Caco-2 (cell line): ENCODE data around the gene PHACTR1. TPM values are rescaled to one million over a fixed set of nuclear protein-coding genes. Genes with fewer than 3 reads are reported as not detected.

Source experiments
- BruUV-seq: library from RNA; stranded (reverse); fragments of 400-500 nt; replicated peaks from 2 replicates; lab custom pipeline; 2021; lab: Mats Ljungman, UMichigan
- CTCF ChIA-PET: fragments of 300-600 bp; sonication (Branson Sonifier 250); formaldehyde crosslinking; loops from one replicate; lab custom pipeline; 2022; ENCODE audit warnings: antibody characterized with exemption; lab: Charles Lee
- POLR2A ChIA-PET: fragments of 300-600 bp; sonication (Branson Sonifier 250); formaldehyde crosslinking; loops from one replicate; lab custom pipeline; 2022; ENCODE audit warnings: antibody characterized with exemption; lab: Charles Lee
- DNase-seq, 2 experiments: peaks; one replicate each; pipeline versions ENCODE4 v3.0.0 to v3.0.0-alpha.2; 2020 to 2022
- H3K27me3 ChIP-seq: replicated peaks from 2 replicates; pipeline ENCODE4 v1.6.0; 2011; ENCODE audit warnings: low read length; ENCODE audit not compliant: control insufficient read depth, insufficient read depth
- H3K36me3 ChIP-seq: 2 replicates; pipeline ENCODE4 v1.5.1; 2011; ENCODE audit warnings: low read length; ENCODE audit not compliant: control insufficient read depth, insufficient read depth
- H3K4me1 ChIP-seq: fragments of 250-450 bp; sonication (Bioruptor Pico); 2 replicates; pipeline ENCODE4 v1.5.1; 2020; ENCODE audit warnings: mild to moderate bottlenecking
- H3K4me3 ChIP-seq: 2 replicates; pipeline ENCODE4 v1.5.1; 2011; ENCODE audit warnings: low read depth, mild to moderate bottlenecking, control low read depth, low read length
- H3K9me3 ChIP-seq: fragments of 250-450 bp; sonication (Bioruptor Pico); 2 replicates; pipeline ENCODE4 v1.5.1; 2020; ENCODE audit warnings: mild to moderate bottlenecking, moderate library complexity
- H3K27ac Mint-ChIP-seq: one replicate; pipeline ENCODE4 v1.8.0; 2022; ENCODE audit warnings: mixed read lengths; ENCODE audit not compliant: unreplicated experiment
- H3K27me3 Mint-ChIP-seq: one replicate; pipeline ENCODE4 v1.8.0; 2022; ENCODE audit warnings: mixed read lengths; ENCODE audit not compliant: insufficient read depth, unreplicated experiment
- H3K36me3 Mint-ChIP-seq: one replicate; pipeline ENCODE4 v1.8.0; 2022; ENCODE audit warnings: mild to moderate bottlenecking, mixed read lengths; ENCODE audit not compliant: insufficient read depth, unreplicated experiment
- H3K4me1 Mint-ChIP-seq: one replicate; pipeline ENCODE4 v1.8.0; 2022; ENCODE audit warnings: low read depth, mixed read lengths; ENCODE audit not compliant: unreplicated experiment
- H3K4me3 Mint-ChIP-seq: one replicate; pipeline ENCODE4 v1.8.0; 2022; ENCODE audit warnings: mild to moderate bottlenecking, moderate library complexity, mixed read lengths; ENCODE audit not compliant: unreplicated experiment
- H3K9me3 Mint-ChIP-seq: one replicate; pipeline ENCODE4 v1.8.0; 2022; ENCODE audit warnings: mixed read lengths; ENCODE audit not compliant: unreplicated experiment
- intact Hi-C: fragments of 100-400 bp; cut with micrococcal nuclease; formaldehyde crosslinking; loops from one replicate; pipeline ENCODE4 v1.10.0; 2022; ENCODE audit not compliant: unreplicated experiment
- total RNA-seq: library from RNA; stranded (reverse); gene quantifications from 2 replicates; pipeline ENCODE4 v1.2.3, GENCODE V29; 2022
- TF ChIP-seq, protein P1 (sequence below), 2 experiments: fragments of 200-600 bp in 1 of 2; IDR thresholded peaks; 1 replicate in 1 of 2; 2 replicates in 1 of 2; pipeline versions ENCODE4 v1.5.1 to v1.8.0; 2011 to 2022; ENCODE audit warnings: antibody characterized with exemption in 1 of 2, control low read depth in 1 of 2, inconsistent platforms in 1 of 2, low read depth in 1 of 2, low read length in 1 of 2, mild to moderate bottlenecking in 1 of 2, moderate library complexity in 1 of 2; ENCODE audit not compliant: insufficient read depth in 1 of 2, severe bottlenecking in 1 of 2, unreplicated experiment in 1 of 2

The PHACTR1 gene
- total RNA-seq, 1 experiment from 2014 or later: 0.41 TPM

GRCh38 chr6:13194852-13195251 is 478.3 kb downstream of the PHACTR1 start:
- no peaks in the 10 kb centered on the region for H3K9me3 ChIP-seq
- H3K27me3 Mint-ChIP-seq: no peaks in the 10 kb centered on the region
- TF ChIP-seq, protein P1, sequence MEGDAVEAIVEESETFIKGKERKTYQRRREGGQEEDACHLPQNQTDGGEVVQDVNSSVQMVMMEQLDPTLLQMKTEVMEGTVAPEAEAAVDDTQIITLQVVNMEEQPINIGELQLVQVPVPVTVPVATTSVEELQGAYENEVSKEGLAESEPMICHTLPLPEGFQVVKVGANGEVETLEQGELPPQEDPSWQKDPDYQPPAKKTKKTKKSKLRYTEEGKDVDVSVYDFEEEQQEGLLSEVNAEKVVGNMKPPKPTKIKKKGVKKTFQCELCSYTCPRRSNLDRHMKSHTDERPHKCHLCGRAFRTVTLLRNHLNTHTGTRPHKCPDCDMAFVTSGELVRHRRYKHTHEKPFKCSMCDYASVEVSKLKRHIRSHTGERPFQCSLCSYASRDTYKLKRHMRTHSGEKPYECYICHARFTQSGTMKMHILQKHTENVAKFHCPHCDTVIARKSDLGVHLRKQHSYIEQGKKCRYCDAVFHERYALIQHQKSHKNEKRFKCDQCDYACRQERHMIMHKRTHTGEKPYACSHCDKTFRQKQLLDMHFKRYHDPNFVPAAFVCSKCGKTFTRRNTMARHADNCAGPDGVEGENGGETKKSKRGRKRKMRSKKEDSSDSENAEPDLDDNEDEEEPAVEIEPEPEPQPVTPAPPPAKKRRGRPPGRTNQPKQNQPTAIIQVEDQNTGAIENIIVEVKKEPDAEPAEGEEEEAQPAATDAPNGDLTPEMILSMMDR (IDR thresholded peaks at IDR 0.05; ENCODE audit: insufficient read depth in 1 of 2, low read depth in 1 of 2, low read length in 1 of 2, severe bottlenecking in 1 of 2, unreplicated experiment in 1 of 2): peak; percentile 55 to 77
- peaks cover 8% of the 10 kb centered on the region for H3K4me1 Mint-ChIP-seq
- H3K27ac Mint-ChIP-seq: no peak overlapping the region
- no peaks in the 10 kb centered on the region for H3K36me3 Mint-ChIP-seq
- 0 out of 2 replicates have a peak, but pooled peaks cover 4% of the 10 kb centered on the region for H3K4me1 ChIP-seq
- ChIA-PET POLR2A (interaction anchor here (0.6 kb wide), 1 partner anchor 119 kb away, joined by 4 read pairs; no protein-coding TSS in a partner anchor), CTCF (interaction anchor here (0.7 to 1.0 kb wide), 7 partner anchors 35 to 136 kb away, joined by 3 to 12 read pairs (median 5); partner anchors contain the start of gene TBC1D7)
- no peak overlapping the region for H3K4me3 Mint-ChIP-seq
- no peaks in the 10 kb centered on the region for H3K36me3 ChIP-seq
- no peak overlapping the region for H3K4me3 ChIP-seq
- no peaks in the 10 kb centered on the region for H3K9me3 Mint-ChIP-seq
- intact Hi-C loops: loop anchor here (1.0 to 5.0 kb wide), 3 partner anchors 83 to 136 kb away; no protein-coding TSS in a partner anchor
- no TSS peak for BruUV-seq
- H3K27me3 ChIP-seq: no peaks in the 10 kb centered on the region
- DNase-seq: peak; percentile 70 to 71

- intact Hi-C loops: loop anchor here (1.0 to 5.0 kb wide), 3 partner anchors 82 to 135 kb away; no protein-coding TSS in a partner anchor
- BruUV-seq: no TSS peak
- POLR2A ChIA-PET: no interaction called here
These were observed 479.2 kb downstream of the PHACTR1 start for GRCh38 chr6:13195803-13196202.

DNA sequence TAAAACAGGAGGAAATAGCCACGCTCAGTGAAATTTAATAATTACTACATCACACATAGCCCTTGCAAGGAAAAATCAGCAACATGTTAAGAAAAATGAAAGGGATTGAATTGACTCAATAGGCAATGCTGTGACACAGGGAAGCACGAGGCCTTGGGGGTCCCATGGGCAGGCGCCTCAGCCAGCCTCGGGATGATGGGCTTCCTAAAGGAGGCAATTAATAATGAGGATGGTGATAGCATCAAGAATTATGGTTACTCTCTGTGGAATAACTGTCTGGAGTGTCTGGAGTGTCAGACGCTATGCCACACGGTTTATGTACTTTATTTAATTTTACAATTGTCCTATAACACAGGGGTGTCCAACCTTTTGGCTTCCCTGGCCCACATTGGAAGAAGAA is 481.6 kb downstream of the PHACTR1 start:
- no peaks in the 10 kb centered on the region for H3K27me3 Mint-ChIP-seq
- POLR2A ChIA-PET: no interaction called here
- no peaks in the 10 kb centered on the region for H3K27me3 ChIP-seq
- no TSS peak for BruUV-seq
- H3K4me1 Mint-ChIP-seq: peaks cover 1% of the 10 kb centered on the region
- TF ChIP-seq, protein P1 (IDR thresholded peaks at IDR 0.05; ENCODE audit: insufficient read depth in 1 of 2, low read depth in 1 of 2, low read length in 1 of 2, severe bottlenecking in 1 of 2, unreplicated experiment in 1 of 2): no peak
- DNase-seq: no peak
- no peaks in the 10 kb centered on the region for H3K9me3 ChIP-seq
- CTCF ChIA-PET: no interaction called here
- H3K36me3 Mint-ChIP-seq: no peaks in the 10 kb centered on the region
- intact Hi-C loops: loop anchor here (5.0 kb wide), 1 partner anchor 94 kb away; no protein-coding TSS in a partner anchor
- no peaks in the 10 kb centered on the region for H3K36me3 ChIP-seq
- H3K4me1 ChIP-seq: peaks cover 9% of the 10 kb centered on the region; the same call in 1 of the 2 replicates
- no peak overlapping the region for H3K4me3 Mint-ChIP-seq
- H3K4me3 ChIP-seq: no peak overlapping the region
- no peaks in the 10 kb centered on the region for H3K9me3 Mint-ChIP-seq
- H3K27ac Mint-ChIP-seq: no peak overlapping the region

More at GRCh38 chr6:13195803-13196202, 479.2 kb downstream of the PHACTR1 start:
- H3K4me3 Mint-ChIP-seq: no peak overlapping the region
- 0 out of 2 replicates have a peak, but pooled peaks cover 4% of the 10 kb centered on the region for H3K4me1 ChIP-seq
- TF ChIP-seq, protein P1 (IDR thresholded peaks at IDR 0.05; ENCODE audit: insufficient read depth in 1 of 2, low read depth in 1 of 2, low read length in 1 of 2, severe bottlenecking in 1 of 2, unreplicated experiment in 1 of 2): no peak
- no peak for DNase-seq
- no peaks in the 10 kb centered on the region for H3K27me3 Mint-ChIP-seq
- no peak overlapping the region for H3K27ac Mint-ChIP-seq
- CTCF ChIA-PET: interaction anchor here (0.7 to 0.9 kb wide), 2 partner anchors 15 to 101 kb away, joined by 3 to 4 read pairs; no protein-coding TSS in a partner anchor
- H3K36me3 Mint-ChIP-seq: no peaks in the 10 kb centered on the region
- no peaks in the 10 kb centered on the region for H3K27me3 ChIP-seq
- no peaks in the 10 kb centered on the region for H3K9me3 Mint-ChIP-seq
- H3K9me3 ChIP-seq: no peaks in the 10 kb centered on the region
- H3K36me3 ChIP-seq: no peaks in the 10 kb centered on the region
- H3K4me1 Mint-ChIP-seq: peaks cover 7% of the 10 kb centered on the region
- no peak overlapping the region for H3K4me3 ChIP-seq
